Measurements from ENCODE around the gene DUSP9.

Gene DUSP9

DNA sequence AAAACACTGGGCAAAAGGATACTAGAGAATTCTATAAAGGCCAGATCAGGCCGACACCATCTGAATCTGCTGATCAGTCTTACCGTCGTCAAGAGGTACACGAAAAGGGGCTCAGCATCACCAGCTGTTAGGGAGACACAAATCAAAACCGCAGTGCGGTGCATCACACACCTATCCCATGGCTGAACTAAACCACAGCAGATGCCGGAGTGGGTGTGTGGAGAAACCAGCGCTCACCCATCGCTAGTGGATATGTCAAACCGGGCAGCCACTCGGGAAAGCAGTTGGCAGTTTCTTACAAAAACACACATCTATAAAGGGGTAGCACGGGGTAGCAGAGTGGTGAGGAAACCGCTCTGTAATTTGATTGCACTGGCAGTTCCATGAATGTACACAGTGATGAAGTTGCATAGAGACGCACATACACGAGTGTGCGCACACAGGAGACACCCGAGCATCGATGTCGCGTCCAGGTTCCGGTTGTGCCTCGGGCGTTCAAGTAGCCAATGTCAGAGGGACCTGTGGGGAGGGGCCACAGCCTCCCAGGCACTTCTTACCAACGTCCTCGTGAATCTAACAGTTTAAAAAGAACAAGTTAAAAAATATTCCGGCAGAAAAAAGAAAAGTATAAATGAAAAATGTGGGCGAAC, 24.9 kb upstream of the DUSP9 start:
- DNase-seq (ENCODE audit: low spot score): no peak

- DNase-seq (ENCODE audit: low spot score): no peak
These were observed 24.2 kb upstream of the DUSP9 start for GRCh38 chrX:153622661-153623309.

DNA sequence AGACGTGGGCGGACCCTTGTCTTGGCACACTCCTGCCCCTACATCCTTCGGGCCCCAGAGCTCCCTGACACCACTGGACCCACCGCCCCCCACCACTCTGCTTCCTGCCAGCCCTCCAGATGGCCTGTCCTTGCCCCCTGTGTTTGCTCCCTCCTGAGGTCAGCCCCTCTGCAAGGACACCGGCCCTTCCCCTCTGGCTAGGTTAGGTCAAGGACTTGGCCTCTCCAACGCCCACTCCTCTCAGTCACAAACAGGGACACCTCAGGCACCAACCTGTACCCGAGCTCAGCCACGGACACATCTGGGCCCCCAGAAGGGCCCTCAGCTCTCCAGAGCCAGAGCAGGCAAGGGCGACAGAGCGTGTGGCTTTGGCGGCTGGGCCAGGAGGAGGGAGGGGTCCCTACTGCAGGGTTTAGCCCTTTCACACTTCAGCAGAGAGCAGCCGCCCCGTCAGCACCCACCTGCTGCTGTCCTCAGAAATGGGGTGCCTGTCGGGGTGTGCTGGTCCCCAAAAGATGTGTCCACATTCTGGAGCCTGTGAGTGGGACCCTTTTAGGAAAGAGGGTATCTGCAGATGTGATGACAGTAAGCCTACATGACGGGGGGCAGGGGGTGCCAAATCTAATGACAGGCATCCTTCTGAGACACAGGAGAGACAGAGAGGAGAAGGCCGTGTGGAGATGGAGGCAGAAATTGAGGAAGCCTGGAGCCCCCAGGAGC, 23.5 kb upstream of the DUSP9 start:
- DNase-seq (ENCODE audit: low spot score): no peak

DNA sequence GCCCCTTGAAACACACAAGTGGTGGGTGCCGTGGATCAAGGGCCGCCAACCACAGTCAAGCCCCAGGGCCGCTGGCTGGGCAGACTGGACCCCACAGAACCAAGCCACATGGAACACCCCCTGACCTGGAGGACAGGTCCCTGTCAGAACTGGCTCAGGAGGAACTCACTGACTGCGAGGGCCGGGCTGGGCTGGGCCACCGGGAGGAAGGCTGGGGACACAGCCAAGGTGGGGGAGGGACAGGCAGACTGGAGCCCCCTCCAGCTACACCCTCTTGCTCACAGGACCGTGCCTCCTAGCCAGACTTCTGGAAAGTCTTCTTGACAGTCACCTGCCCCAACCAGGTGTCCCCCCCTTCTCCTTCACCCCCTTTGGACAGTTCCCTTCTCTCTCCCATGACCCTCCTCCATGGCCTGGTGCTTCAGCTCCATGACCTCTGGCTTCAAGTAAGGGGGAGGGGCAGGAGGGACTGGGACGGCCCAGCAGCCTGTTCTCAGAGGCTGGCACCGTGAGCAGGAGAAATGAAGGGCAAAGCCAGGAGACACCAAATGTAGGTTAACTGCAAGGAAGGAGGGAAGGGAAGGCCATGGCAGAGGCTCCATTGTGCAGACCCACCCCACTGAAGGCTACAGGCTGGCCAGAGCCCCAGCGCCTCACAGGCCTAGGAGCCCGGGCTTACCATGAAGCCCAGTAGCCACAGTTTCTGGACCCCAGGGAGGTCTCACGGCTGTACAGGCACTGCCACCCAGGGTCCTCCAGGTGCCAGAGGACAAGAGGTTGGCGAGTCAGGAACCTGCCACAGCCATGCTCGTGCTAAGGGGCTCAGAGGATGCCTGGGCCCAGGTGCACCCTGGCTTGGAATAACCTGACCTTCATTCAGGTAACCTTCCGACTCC, 22.6 kb upstream of the DUSP9 start:
- DNase-seq (ENCODE audit: low spot score): no peak

- DNase-seq (ENCODE audit: low spot score): no peak
These were observed 21.6 kb upstream of the DUSP9 start for GRCh38 chrX:153625271-153626024.

GRCh38 chrX:153626025-153626633, 20.9 kb upstream of the DUSP9 start:
- no peak for DNase-seq (ENCODE audit: low spot score)

- no peak for DNase-seq (ENCODE audit: low spot score)
These were observed 19.9 kb upstream of the DUSP9 start for GRCh38 chrX:153626863-153627674.

GRCh38 chrX:153627675-153628111, 19.3 kb upstream of the DUSP9 start:
- no peak for DNase-seq (ENCODE audit: low spot score)

DNA sequence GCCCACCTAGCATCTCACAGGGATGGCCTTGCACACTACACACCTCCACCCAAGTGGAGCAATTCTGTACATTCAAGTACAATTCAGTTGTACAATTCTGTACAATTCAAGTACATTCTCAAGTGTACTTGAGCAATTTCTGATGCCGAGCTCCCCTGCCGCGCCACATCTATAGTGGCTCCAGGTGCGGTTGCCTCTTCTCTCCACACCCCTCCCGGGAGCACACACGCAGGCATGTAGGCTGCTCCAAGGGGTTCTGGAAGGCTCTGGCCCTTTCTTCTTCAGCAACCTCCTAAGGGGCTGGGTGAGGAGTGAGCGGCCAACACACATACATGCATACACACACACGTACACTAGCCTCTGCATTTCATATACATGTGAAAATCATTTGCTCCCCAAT, 18.9 kb upstream of the DUSP9 start:
- DNase-seq (ENCODE audit: low spot score): no peak

DNA sequence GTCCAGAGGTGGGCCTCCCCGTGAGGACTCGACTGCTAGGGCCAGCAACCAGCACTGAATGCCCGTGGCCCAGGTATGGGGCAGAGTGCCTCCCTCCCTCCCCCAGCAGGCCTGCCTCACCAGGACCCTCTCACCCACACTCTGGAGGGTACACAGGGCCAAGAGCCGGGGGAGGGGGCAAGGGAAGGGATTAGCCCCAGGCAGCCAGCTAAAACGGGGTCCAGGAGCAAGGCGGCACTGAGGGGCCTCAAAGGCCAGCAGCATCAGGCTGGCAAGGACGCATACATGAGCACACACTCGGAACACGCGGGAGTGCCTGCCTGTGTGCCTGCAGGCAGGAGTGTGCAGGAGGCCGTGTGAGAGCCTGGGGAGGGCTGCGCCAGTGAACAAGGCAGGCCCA, 18.3 kb upstream of the DUSP9 start:
- no peak for DNase-seq (ENCODE audit: low spot score)

- no peak for DNase-seq (ENCODE audit: low spot score)
These were observed 15.7 kb upstream of the DUSP9 start for GRCh38 chrX:153631346-153631745.

DNA sequence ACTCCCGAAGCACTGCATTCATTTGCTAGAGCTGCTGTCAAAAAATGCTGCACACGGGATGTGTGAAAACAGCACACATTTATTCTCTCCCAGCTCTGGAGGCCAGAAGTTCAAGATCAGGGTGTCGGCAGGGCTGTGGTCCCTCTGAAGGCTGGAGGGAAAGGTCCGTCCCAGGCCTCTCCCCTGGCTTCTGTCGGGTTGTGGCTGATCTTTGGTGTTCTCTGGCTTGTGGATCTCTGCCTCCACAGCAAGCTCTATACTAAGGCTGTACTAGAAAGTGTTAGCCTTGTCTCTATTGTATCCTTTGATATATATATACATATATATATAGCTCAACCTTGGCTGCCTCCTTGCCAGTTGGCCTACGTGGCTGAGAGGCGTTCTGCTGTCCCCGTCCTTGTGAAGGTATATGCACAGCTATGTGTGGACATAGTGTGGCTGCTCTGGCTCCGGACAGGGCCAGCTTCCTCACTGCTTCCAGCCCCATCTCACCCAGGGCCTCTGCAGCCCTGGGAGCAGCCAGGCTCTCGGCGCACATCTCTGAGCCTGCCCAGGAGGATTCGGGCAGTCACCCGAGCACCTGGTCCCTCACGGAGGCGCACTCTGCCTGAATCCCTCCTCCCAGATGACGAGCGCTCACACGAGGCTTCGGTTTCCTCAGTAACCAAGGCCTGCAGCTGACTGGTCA, 15.0 kb upstream of the DUSP9 start:
- DNase-seq (ENCODE audit: low spot score): no peak

GRCh38 chrX:153632595-153632946, 14.4 kb upstream of the DUSP9 start:
- DNase-seq (ENCODE audit: low spot score): no peak

DNA sequence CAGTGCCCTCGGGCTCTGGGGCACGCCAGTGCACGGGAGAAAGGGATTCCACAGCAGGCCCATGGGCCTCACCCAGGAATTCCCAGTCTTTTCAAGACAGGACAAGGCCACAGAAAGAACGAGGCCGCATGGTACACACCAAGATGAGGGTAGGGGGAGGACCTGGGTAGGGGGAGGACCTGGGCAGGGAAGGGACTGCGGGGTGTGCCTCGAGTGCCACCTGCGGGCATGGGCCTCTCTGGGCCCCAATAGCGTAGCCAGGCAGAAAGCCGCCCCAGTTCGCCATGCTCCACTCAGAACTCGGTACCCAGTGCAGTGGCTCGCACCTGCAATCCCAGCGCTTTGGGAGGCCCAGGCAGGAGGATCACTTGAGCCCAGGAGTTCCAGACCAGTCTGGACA, 14.0 kb upstream of the DUSP9 start:
- DNase-seq (ENCODE audit: low spot score): no peak

DNA sequence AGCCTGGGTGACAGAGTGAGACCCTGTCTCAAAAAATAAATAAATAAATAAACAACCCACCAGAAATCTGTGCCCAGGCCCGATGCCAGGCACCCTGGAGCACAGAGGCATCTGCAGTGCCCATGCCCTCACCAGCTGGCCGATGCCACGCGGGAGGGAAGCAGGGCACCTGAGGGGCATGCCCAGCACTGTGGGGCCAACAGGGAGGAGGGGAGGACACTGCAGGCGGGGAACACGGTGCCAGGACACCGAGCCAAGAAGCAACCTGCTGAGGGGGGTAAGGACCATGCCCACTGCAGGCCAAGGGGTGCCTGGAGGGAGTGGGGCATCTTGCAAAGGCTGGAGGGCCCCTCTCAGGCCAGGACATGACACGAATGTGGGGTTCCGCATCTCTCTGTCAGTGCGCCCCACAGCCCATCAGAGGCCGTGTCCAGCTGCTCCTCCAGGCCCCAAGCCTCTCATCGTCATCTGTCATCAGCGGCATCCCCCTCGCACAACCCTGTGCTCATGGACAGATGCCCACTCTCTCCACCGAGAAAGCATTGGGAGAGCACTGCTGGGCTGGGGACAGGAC, 13.3 kb upstream of the DUSP9 start:
- DNase-seq (ENCODE audit: low spot score): no peak

DNA sequence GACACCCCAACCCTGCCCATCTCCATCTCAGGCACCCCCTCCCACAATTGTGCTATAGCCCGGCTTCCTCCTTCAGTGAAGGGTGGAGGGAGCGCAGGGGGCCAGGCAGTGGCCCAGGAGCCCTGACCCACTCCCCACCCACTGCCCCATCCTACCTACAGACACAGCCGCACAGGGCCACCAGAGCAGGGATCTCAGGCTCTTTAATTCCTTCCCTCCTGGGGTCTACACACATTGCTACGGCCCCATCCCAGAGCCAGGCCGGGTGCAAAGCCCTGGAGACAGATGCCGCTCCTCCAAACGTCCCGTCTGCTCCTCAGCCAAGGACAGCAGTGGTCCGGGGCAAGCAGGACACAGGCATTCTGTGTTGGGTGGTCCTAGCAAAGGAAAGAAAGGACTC, 12.8 kb upstream of the DUSP9 start:
- DNase-seq (ENCODE audit: low spot score): no peak

DNA sequence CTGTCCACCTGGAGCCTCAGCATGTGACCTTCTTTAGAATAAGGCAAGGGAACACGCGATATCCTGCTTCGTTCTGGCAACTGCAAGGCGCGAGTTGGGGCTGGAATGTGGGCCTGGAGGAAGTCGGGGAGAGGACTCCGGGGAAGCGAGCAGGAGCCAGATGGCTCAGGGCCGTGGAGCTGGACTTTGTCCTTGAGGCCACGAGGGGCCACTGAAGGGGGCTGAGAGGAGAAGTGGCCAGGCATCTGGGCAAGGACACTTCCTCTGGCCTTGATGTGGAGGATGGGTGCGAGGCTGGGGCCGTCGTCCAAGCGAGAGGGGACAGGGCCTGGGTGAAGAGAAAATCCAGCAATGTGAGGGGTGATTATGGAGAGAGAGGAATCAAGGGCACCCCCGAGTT, 12.2 kb upstream of the DUSP9 start:
- no peak for DNase-seq (ENCODE audit: low spot score)

DNA sequence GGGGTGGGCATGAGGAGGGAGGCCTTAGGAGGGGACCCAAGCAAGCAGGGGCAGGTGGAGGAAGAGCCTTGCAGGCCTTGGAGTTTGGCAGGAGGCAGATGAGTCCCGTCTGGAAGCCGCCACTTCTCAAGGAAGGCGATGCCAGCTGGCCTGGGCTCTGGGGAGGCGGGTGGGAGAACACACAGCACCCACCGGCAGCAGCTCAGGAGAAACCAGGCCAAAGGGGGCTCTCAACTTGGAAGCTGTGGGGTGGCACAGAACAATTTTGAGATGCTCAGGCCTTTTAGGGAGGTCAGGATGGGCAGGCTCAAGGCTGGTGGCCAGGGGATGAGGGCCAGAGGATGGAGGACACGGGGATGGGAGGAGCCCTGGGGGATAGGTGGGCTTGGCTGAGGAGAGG, 11.6 kb upstream of the DUSP9 start:
- DNase-seq (ENCODE audit: low spot score): no peak

Measured in hepatic stellate cell (primary cell).